T-helper 9 cell (primary cell): ENCODE data around the gene TMF1.

Source experiments
- DNase-seq: peaks from one replicate; pipeline ENCODE4 v3.0.0-alpha.2; 2020

TMF1 gene

GRCh38 chr3:69013253-69014021 lies 38.7 kb downstream of the TMF1 start, which contains the start of gene EOGT:
TSS of gene EOGT (minus strand) at chr3:69013684. CDS start at chr3:69009846, 3,838 bp downstream.
- peak; percentile 75 for DNase-seq

DNA sequence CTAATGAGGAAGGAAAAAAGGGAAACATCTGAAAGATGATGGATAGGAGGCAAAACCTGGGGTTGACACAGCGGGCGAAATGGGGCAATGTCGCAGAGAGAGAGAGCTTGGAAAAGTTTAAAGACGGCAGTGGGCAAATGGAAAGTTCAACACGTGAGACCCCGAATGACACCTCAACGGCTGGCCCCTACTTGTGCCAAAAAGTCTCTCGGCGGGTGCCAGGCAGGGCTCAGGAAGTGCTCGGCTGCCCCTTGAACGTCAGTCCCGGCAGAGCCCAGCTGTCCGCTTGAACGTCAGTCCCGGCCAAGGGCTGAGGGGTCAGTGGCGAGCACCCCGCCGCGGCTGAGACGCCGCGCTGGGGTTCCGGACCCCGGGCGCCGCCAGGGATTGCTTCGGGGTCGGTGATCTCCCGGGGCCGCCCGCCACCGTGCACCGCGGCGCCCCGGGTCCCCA lies 39.3 kb downstream of the TMF1 start:
- DNase-seq = peak; percentile 16

- DNase-seq = no peak
Measured at GRCh38 chr3:69012100-69012799, 39.9 kb downstream of the TMF1 start.

GRCh38 chr3:69011096-69011730 lies 40.9 kb downstream of the TMF1 start:
- no peak for DNase-seq

DNA sequence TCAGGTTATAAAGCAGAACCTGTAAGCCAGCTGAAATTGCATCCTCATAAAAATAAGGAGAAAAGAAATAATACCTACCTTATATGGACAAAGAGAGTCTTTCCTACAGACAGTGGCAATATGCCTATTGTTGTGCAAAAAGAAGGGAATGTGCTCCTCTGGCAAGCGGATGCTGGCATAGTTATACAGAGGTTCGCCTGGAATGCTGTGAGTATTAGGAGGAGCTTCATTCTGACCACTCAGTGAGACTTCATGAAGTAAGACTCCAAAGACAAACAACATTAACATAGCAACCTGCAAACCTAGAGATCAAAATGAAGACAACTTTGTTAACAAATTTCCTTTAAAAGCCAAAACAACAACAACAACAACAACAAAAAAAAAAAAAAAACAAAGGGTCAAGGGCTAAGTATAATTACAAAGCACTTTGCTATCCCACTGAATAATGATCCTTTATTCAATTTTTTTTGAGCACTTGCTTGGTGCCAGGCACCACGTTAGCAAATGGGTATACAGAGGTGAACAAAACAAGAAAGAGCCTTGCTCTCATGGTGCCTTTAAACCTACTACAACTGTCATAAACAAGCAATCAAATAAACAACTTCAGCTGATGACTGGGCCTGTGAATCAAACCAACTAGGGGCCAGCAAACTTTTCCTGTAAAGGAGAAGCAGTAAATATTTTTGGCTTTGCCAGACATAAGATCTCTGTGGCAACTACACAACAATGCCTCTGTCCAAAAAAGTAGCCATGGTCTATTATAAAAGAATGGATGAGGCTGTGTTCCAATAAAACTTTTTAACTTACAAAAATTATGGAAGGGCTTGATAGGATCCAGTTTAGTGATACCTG lies 42.3 kb downstream of the TMF1 start:
- DNase-seq = no peak

DNA sequence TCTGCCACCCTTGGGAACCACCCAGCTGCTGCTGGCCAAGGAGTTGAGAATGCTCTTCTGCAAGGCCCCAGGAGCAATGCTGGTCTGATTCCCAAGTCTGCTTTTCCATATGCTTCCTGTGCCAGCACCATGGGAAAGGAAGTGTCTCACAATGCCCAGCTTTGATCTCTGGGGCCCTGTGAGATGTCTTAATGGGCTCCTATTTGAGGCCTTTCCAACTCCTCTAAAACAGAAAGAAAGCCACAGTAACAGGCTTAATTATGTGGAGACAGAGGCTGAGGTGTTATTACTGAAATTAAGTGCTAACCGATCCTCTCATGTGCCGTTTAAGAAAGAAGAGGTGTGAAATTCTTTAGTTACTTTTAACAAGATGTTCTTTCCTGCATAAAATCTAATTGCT lies 43.2 kb downstream of the TMF1 start:
- no peak for DNase-seq

DNA sequence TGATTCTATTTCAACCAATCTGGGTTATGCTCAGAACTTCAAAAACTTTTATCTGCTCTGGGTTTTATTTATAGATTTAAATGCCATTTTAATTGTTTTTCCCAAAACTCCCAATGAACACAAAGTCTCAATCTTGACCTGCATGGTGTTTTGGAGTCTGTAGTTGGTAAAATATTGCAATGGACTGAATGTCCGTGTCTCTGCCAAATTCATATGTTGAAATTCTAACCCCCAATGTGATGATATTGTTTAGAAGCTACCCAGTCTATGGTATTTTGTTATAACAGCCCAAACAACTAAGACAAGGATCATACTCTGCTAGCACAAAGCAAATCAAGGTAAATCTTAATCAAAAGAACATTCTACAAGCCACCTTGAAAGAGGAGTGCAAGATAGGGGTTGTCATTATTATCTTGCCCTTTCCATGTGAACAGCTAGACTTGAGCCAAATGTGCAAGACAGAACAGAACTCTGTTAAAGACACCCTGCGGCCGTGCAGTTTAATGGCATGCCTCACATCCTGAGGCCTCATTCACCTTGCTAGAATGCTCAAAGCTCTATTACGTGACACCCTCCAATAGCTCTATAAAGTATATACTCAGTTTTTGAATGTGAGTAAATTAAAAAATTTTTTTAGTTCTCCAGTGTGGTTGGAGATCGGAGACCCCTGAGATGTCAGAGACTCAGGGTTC lies 46.2 kb downstream of the TMF1 start:
- DNase-seq = no peak

DNA sequence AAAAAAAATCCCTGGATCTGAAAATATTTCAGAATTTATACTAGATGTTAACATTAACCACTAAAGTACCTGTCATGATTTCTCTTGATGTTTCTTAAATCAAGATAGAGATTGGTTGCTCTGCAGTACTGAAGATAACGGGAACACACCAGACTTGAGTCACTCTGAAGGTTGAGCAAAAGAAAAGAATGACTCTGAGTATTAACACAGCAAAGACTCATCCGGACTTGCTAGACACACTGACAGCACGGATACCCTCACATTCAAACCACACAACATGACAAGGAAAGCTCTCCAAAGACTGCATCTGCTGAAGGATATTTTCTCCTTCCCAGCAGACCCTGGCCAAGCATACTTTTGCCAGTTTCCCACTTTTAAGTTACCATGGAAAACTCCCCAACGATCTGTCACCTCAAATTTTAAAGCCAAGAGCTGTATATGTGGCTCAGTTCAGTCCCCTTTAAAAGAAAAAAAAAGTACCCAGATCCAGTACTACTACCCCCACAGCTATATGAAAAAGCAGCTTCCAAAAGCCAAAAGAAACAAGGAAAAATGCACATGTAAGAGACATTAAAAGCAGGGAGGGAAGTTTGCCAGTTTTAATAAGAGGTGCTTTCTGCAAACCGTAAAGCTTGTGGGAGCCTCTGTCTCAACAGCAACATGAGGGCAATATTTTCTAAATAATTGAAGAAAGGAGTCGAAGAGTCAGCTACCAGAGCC lies 46.9 kb downstream of the TMF1 start:
- no peak for DNase-seq

DNA sequence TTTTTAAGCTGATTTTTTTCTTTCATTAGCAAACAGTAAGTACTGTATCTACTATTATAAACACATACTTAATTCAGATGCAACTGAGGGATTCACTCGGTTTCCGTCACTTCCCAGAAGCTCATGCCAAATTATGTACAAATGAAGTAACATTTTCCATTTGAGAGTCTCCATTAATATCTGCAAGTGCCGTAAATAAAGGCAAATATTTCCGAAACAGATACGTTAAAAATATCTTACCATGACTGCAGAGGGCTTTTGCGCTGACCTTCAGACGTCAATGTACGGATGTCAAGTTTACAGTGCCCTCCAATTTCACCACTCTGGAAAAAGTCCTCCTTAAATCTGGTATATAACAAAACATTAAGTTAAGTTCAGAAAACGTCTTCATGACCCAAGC lies 48.0 kb downstream of the TMF1 start:
- DNase-seq = no peak

- DNase-seq = no peak
Measured at GRCh38 chr3:68999605-69000004, 52.5 kb downstream of the TMF1 start.

DNA sequence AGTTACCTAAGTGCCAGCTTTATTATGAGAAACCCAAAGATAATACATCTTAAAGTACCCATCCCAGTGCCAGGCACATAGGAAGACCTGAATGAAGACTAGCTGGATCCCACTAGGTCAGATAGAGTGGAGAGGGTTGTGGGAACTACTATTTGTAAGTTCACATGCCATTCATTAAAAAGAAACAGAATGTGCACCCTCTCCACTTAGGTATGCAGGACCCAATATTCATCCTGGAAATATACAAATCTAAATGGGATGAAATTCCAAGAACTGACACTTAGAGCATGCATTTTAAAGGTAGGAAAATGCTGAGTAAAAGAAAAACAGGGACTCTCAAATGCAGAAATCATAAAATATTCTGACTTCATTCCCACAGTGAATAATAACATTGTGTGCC lies 53.0 kb downstream of the TMF1 start:
- no peak for DNase-seq

DNA sequence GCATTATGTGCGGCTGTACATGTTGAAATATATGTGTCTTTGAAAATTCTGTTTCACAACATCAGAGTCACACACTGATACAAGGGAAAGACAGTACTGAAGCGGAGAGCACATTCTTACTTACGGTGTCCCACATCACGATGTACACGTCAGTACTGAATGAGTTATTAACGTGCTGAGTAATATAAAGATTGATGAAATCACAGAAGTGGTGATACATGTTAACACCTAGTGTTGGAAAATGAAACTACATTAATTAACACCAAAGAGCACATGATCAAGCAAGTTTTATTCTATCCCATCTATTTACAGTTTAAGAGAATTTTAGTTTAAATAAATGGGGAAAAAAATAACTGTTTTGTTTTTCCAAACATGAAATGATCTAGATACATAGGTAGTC lies 54.2 kb downstream of the TMF1 start:
- DNase-seq = no peak

DNA sequence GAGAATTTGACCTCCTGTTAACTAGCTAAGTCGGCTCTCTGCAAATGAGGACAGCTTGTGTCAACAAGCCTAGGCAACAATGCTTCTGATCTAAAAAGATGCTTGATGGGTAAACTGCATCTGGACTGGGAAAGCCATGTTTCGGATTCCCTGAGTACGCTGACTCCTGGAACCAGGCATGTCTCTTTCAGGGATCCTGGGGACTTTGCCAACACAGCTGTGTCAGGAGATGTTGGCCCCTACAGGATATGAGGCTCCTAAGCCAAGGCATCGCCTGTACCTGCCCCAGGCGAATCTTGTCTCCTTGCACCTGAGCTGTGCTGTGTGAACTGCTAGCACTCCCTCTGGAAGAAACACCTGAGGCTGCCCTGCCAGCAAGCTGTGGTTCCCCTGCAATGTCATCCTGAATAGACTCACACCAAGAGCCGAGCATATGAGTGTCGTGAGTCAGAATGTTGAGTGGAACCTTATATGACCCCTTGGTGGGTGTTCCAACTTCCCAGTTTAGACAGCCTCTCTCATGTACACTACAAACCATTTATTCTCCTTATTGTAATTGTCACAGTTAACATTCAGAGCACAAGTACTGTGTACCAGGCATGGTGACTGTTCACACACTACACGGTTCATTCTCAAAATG lies 55.7 kb downstream of the TMF1 start:
- no peak for DNase-seq

DNA sequence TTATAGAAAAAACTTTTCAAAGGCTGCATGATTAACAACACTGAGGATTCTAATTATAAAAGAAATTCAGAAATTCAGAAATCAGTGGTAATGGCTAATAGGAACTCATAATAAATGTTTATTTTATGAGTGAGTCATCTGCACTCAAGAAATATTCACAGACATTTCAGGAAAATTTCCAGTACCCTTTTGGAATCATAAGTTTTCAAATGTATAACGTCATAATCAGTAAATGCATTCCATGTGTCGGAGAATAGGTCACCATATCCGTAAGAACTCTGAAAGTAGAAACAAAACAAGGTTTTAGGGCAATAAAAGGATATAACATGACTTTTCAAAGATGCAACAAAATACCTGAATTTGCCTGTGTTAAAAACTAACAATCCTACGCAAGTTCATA lies 63.4 kb downstream of the TMF1 start:
- DNase-seq = no peak

DNA sequence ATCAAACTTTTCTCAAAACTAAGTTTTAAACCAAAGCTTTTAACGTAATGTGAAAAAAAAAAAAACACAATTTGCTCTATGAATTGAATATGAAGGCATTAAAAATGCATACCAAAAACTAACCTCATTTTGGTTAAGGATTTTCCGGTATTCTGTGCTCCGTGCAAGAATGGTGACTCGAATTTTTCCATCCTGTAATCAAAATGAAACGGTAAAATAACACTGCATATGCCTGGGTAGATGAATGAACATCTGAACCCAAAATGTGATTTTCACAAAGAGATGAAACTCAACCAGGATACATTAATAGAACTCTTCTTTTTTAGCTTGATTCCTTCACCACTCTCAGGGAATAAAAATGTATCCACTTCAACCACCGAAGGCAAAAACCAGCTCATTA lies 64.8 kb downstream of the TMF1 start:
- no peak for DNase-seq

DNA sequence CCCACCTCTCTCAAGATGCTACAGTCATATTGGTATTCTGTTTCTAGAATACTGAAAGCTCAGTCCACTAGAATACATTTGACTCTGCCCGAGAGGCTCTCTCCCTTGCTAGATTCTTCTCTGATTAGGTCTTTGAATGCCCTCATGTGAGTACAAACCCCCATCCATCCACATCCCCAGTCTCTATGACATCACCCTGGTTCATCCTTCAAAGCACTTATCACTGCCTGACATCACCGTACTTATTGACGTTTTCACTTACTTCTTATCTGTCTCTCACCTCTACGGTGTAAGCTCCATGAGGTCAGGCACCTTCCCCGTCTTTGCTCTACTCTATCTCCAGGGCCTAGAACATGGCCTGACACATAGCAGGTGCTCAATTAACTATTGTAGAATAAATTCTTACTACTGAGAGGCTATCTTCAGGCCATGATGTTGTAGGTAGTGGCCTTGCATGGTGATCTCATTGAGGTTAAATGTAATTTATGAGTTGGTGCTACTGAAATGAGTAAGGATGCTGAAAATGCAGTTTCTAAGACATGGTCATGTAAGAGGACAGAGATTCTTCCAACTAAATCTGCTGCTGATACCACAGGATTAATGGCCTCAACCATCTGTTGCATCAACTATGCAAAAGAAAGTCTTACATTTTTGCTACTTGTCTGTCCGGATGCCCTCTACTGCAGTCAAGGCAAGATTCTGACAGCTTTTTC lies 65.5 kb downstream of the TMF1 start:
- no peak for DNase-seq

DNA sequence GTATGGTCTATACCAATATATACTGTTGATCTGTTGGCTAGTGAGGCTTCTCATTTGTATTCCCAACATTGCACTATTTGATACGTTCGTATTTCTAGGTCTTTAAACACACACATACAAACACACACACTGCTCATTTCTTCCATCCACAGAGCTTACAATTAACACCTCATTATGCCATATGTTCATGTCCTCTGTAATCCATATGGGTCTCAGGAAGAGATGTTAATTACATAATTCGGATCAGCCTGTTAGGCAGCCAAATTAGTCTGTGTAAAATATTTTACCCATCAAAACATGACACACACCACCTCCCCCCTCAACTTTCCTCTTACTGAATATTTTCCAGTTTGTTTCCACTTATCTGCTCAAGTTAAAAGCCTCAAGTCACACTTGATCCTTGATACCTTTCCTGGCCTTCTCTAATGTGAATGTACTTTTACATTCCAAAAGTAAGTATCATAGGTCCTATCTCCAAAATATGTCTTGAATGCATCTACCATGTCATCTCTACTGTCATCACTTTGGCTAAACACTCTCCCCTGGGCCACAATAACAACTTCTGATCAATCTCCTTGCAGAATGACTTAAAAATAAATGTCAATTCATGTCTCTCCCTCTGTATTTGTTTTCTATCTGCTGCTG lies 66.9 kb downstream of the TMF1 start:
- DNase-seq = no peak

GRCh38 chr3:68984011-68984530 lies 68.1 kb downstream of the TMF1 start:
- no peak for DNase-seq

GRCh38 chr3:68977486-68978167 lies 74.5 kb downstream of the TMF1 start:
- DNase-seq = no peak
